ENCODE measurements around the gene LRRTM3.

LRRTM3 gene

GRCh38 chr10:67017218-67017617, 91.4 kb downstream of the LRRTM3 start:
- TF ChIP-seq CTCF (IDR thresholded peaks at IDR 0.05; ENCODE audit: extremely low read depth, insufficient read depth, missing control alignments): no peak
- in situ Hi-C loops (cut with MboI; ENCODE audit: low pct_unique_long_range_greater_than_20kb, low sequenced_read_pairs, unreplicated experiment): no loop called here
- DNase-seq (ENCODE audit: low spot score): no peak

- DNase-seq (ENCODE audit: low spot score): no peak
- no peak for TF ChIP-seq CTCF (IDR thresholded peaks at IDR 0.05; ENCODE audit: extremely low read depth, insufficient read depth, missing control alignments)
- in situ Hi-C loops (cut with MboI; ENCODE audit: low pct_unique_long_range_greater_than_20kb, low sequenced_read_pairs, unreplicated experiment): no loop called here
Measured at GRCh38 chr10:67022099-67022498, 96.3 kb downstream of the LRRTM3 start.

GRCh38 chr10:67033878-67034277, 108.0 kb downstream of the LRRTM3 start:
- in situ Hi-C loops (cut with MboI; ENCODE audit: low pct_unique_long_range_greater_than_20kb, low sequenced_read_pairs, unreplicated experiment): no loop called here
- DNase-seq (ENCODE audit: low spot score): no peak
- TF ChIP-seq CTCF (IDR thresholded peaks at IDR 0.05; ENCODE audit: extremely low read depth, insufficient read depth, missing control alignments): no peak

GRCh38 chr10:67036808-67037207, 111.0 kb downstream of the LRRTM3 start:
- DNase-seq (ENCODE audit: low spot score): no peak
- TF ChIP-seq CTCF (IDR thresholded peaks at IDR 0.05; ENCODE audit: extremely low read depth, insufficient read depth, missing control alignments): no peak
- in situ Hi-C loops (cut with MboI; ENCODE audit: low pct_unique_long_range_greater_than_20kb, low sequenced_read_pairs, unreplicated experiment): no loop called here

- in situ Hi-C loops (cut with MboI; ENCODE audit: low pct_unique_long_range_greater_than_20kb, low sequenced_read_pairs, unreplicated experiment): no loop called here
- TF ChIP-seq CTCF (IDR thresholded peaks at IDR 0.05; ENCODE audit: extremely low read depth, insufficient read depth, missing control alignments): no peak
- no peak for DNase-seq (ENCODE audit: low spot score)
Measured at GRCh38 chr10:67043041-67043440, 117.2 kb downstream of the LRRTM3 start.

- in situ Hi-C loops (cut with MboI; ENCODE audit: low pct_unique_long_range_greater_than_20kb, low sequenced_read_pairs, unreplicated experiment): no loop called here
- no peak for TF ChIP-seq CTCF (IDR thresholded peaks at IDR 0.05; ENCODE audit: extremely low read depth, insufficient read depth, missing control alignments)
- DNase-seq (ENCODE audit: low spot score): no peak
Measured at GRCh38 chr10:67045404-67045803, 119.6 kb downstream of the LRRTM3 start.

- DNase-seq (ENCODE audit: low spot score): no peak
- no peak for TF ChIP-seq CTCF (IDR thresholded peaks at IDR 0.05; ENCODE audit: extremely low read depth, insufficient read depth, missing control alignments)
- in situ Hi-C loops (cut with MboI; ENCODE audit: low pct_unique_long_range_greater_than_20kb, low sequenced_read_pairs, unreplicated experiment): no loop called here
Measured at GRCh38 chr10:67046507-67046906, 120.7 kb downstream of the LRRTM3 start.
